Choroid plexus epithelial cell (primary cell): ENCODE results near the gene CHST11.

ENCODE experiments used
- DNase-seq: peaks from one replicate; pipeline ENCODE4 v3.0.0-alpha.2; 2010; ENCODE audit warnings: low read depth
- H3K4me3 ChIP-seq: 2 replicates; pipeline ENCODE4 v1.5.1; 2011; ENCODE audit warnings: low read depth, mild to moderate bottlenecking, control low read depth, low read length, moderate library complexity
- TF ChIP-seq, protein P1 (sequence below): conservative IDR thresholded peaks from 2 replicates; pipeline ENCODE4 v1.5.1; 2011; ENCODE audit warnings: low read depth, mild to moderate bottlenecking, control low read depth, inconsistent platforms, low read length, moderate library complexity

The CHST11 gene

DNA sequence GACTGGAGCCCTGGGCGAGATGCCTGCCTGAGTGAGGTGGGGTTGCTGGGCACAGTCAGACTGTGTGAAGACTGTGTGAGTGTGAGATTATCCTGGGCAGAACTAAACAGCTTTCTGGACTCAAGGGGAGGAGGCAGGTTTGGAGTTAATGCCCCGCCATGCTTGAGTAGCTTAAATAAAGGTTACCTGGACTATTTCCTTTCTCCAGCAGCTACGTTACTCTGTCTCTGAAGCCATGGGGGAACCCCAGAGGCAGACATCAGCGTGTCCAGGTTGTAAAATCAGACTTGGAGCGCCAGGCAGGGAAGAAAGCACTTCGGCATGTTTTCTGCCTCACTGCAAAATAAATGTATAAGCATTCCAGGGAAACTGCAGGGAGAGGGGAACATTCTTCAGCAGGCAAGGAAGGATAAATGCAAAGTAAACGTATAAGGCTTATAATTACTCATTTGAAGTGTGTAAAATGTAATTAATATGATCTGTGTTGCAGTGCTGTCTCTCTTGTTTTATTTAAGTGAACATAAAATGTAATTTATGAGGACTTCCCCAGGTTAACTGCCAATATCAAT, 129.7 kb downstream of the CHST11 start:
- H3K4me3 ChIP-seq = no peak overlapping the region
- TF ChIP-seq, protein P1, sequence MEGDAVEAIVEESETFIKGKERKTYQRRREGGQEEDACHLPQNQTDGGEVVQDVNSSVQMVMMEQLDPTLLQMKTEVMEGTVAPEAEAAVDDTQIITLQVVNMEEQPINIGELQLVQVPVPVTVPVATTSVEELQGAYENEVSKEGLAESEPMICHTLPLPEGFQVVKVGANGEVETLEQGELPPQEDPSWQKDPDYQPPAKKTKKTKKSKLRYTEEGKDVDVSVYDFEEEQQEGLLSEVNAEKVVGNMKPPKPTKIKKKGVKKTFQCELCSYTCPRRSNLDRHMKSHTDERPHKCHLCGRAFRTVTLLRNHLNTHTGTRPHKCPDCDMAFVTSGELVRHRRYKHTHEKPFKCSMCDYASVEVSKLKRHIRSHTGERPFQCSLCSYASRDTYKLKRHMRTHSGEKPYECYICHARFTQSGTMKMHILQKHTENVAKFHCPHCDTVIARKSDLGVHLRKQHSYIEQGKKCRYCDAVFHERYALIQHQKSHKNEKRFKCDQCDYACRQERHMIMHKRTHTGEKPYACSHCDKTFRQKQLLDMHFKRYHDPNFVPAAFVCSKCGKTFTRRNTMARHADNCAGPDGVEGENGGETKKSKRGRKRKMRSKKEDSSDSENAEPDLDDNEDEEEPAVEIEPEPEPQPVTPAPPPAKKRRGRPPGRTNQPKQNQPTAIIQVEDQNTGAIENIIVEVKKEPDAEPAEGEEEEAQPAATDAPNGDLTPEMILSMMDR = no peak
- DNase-seq = no peak

DNA sequence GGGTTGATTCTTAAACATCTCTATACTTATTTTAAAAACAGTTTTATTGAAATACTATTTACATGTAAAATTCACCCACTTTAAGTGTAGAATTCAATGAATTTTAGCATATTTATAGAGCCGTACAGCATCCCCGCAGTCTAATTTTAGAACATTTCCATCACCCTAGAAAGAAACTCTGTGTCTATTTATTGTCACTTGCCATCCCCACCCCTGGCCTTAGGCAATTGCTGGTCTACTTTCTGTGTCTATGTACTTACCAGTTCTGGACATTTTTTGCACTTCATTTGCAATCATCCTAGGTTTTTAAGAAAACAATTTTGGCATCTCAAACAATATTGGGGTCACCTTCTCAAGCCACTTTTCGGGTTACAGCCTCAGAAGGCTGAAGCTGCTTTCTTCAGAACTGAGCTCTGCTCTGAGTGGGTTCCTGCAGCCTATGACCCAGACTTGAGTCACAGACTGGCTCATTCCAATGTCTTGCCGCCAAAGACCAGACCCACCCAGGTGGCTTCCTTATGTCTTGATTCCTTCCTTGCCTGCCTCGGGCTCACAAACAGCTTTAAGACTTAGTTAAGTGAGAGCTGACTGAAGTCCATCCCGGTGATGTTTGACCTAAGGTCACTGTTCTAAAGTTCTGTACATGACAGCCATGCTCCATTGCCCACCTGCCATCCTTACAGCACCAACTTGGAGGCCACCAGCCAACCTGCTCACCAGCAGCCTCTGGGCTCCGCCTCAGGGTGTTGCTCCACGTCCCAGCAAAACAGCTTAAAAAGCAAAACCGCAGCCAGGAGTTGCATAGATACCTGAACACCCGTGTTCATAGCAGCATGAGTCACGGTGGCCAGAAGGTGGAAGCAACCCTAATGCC, 131.5 kb downstream of the CHST11 start:
- TF ChIP-seq, protein P1 = no peak
- H3K4me3 ChIP-seq = no peak overlapping the region
- DNase-seq = peak; percentile 67

DNA sequence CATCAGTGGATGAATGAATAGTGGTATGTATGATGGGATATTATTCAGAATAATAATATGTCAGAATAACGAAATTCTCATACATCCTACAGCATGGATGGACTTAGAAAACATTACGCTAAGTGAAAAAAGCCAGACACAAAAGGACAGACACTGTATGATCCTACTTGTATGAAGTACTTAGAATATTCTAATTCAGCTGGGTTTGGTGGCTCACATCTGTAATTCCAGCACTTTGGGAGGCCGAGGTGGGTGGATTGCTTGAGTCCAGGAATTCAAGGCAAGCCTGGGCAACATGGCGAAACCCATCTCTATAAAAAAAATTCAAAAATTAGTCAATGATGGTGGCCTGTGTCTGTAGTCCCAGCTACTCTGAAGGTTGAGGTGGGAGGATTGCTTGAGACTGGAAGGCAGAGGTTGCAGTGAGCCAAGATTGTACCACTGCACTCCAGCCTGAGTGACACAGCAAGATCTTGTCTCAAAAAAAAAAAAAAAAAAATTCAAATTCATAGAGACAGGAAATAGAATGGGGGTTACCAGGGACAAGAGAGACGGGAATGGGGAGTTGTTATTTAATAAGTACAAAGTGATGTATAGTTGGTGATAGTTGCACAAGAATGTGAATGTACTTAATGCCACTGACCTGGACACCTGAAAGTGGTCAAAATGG, 132.3 kb downstream of the CHST11 start:
- no peak overlapping the region for H3K4me3 ChIP-seq
- TF ChIP-seq, protein P1 = no peak
- DNase-seq = no peak

DNA sequence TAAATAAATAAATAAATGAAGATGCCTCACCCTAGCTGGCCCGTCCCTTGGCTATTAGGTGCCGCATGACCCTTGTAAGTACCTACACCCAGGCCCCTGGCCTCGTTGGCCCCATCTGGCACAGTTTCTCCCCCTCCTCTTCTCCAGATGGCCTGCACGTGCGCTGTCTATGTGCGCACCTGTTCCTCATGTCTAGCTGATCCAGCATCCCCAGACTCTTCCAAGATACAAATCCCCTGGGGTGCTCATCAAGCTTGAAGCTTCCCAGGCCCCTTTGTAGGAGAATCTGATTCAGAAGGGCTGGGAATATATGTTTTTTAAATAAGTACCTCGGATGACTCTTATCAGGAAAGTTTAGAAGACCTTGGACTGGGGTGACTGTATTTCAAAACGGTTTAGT, 133.3 kb downstream of the CHST11 start:
- TF ChIP-seq, protein P1 = no peak
- DNase-seq = no peak
- H3K4me3 ChIP-seq = no peak overlapping the region

DNA sequence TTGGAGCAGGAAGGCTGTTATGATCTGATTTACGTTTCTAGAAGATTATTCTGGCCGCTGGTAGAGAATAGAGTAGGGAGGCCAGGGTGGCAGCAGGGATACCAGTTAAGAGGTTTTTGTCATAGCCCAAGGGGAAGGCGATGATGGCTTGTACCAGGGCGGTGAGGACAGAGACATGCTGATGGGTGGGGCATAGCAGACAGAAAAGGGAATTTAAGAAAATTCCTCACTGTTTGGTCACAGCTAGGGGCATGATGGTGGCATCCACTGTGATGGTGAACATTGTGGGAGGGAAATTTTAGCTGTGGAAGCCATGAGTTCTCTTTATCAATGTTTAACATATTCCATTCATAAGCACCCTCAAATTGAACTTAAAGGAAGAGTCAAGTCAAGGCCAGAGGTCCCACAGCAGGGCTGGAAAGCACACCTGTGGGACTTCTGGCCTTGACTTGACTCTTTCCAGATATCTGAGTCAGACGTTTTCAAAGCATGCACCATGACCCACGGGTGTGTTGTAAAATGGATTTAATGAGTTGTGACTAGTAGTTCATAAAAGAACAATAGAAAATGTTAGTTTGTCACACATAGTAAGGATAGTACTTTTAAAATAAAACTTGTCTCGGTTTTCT, 134.6 kb downstream of the CHST11 start:
- TF ChIP-seq, protein P1 = no peak
- no peak overlapping the region for H3K4me3 ChIP-seq
- DNase-seq = no peak

DNA sequence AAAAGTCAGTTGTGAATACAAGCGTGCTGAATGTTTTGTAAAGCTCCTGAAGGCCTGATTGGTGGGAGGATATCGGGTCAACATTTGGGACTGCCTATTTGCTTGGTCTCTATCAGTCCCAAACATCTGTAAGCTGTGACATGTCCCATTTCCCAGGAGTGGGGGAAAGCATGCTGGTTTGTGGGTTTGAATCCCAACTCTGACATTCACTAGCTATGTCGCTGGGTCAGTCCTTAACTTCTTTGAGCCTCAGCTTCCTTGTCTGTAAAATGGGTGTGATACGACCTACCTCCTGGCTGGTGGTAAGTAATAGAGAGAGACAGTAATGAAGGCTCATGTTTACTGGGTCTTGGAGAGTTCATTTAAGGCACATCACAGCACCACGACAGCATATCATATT, 136.7 kb downstream of the CHST11 start:
- DNase-seq = no peak
- TF ChIP-seq, protein P1 = no peak

More for the DNA sequence above, 136.7 kb downstream of the CHST11 start:
- H3K4me3 ChIP-seq = no peak overlapping the region
